BJ (cell line): ENCODE results near the gene ZEB2. TPM values are rescaled to one million over a fixed set of nuclear protein-coding genes. Genes with fewer than 3 reads are reported as not detected.

Experiments
- CTCF ChIA-PET: fragments of 350-600 bp; formaldehyde crosslinking; extraction: SDS; loops from one replicate; lab custom pipeline; 2021; ENCODE audit warnings: antibody characterized with exemption, inconsistent platforms; lab: Yijun Ruan, JAX
- POLR2A ChIA-PET: fragments of 300-600 bp; sonication (Branson Sonifier 250); formaldehyde crosslinking; extraction: SDS; loops from one replicate; lab custom pipeline; 2021; ENCODE audit warnings: antibody characterized with exemption; lab: Charles Lee
- DNase-seq: peaks from one replicate; pipeline ENCODE4 v3.0.0-alpha.2; 2011; ENCODE audit warnings: low read depth
- H3K27me3 ChIP-seq: 2 replicates; pipeline ENCODE4 v1.6.0; 2011; ENCODE audit warnings: low read length; ENCODE audit not compliant: control insufficient read depth, insufficient read depth
- H3K36me3 ChIP-seq: 2 replicates; pipeline ENCODE4 v1.5.1; 2011; ENCODE audit warnings: low read length; ENCODE audit not compliant: control insufficient read depth, insufficient read depth
- H3K4me3 ChIP-seq: 2 replicates; pipeline ENCODE4 v1.5.1; 2011; ENCODE audit warnings: low read depth, mild to moderate bottlenecking, control low read depth, low read length
- CTCF ChIP-seq: IDR thresholded peaks from 2 replicates; pipeline ENCODE4 v1.5.1; 2011; ENCODE audit warnings: low read depth, mild to moderate bottlenecking, control low read depth, inconsistent platforms, low read length, moderate library complexity; ENCODE audit not compliant: insufficient read depth
- polyA plus RNA-seq: library from polyadenylated mRNA; depleted of rRNA; stranded (reverse); fragments of >200 nt; gene quantifications from 2 replicates; pipeline ENCODE4 v1.2.3, GENCODE V29; 2011

ZEB2 gene
- polyA plus RNA-seq, 1 experiment: 60.2 TPM

- TF ChIP-seq CTCF: no peak
- H3K4me3 ChIP-seq: no peak overlapping the region
- DNase-seq: no peak
- peaks cover 12% of the 10 kb centered on the region for H3K36me3 ChIP-seq
- ChIA-PET CTCF (interaction anchor here (0.7 kb wide), 1 partner anchor 12 kb away, joined by 3 read pairs; no protein-coding TSS in a partner anchor), POLR2A (no interaction called here)
- H3K27me3 ChIP-seq: no peaks in the 10 kb centered on the region
Observed at GRCh38 chr2:144402251-144402650, 117.7 kb downstream of the ZEB2 start.

- no peak overlapping the region for H3K4me3 ChIP-seq
- H3K27me3 ChIP-seq: no peaks in the 10 kb centered on the region
- ChIA-PET POLR2A (no interaction called here), CTCF (no interaction called here)
- DNase-seq: no peak
- peaks cover 16% of the 10 kb centered on the region for H3K36me3 ChIP-seq
- TF ChIP-seq CTCF: no peak
Observed at GRCh38 chr2:144401036-144401435, 118.9 kb downstream of the ZEB2 start.

GRCh38 chr2:144396318-144396717 is 123.6 kb downstream of the ZEB2 start:
- ChIA-PET POLR2A (no interaction called here), CTCF (no interaction called here)
- H3K36me3 ChIP-seq: peaks cover 19% of the 10 kb centered on the region
- DNase-seq: no peak
- no peaks in the 10 kb centered on the region for H3K27me3 ChIP-seq
- H3K4me3 ChIP-seq: no peak overlapping the region
- no peak for TF ChIP-seq CTCF

DNA sequence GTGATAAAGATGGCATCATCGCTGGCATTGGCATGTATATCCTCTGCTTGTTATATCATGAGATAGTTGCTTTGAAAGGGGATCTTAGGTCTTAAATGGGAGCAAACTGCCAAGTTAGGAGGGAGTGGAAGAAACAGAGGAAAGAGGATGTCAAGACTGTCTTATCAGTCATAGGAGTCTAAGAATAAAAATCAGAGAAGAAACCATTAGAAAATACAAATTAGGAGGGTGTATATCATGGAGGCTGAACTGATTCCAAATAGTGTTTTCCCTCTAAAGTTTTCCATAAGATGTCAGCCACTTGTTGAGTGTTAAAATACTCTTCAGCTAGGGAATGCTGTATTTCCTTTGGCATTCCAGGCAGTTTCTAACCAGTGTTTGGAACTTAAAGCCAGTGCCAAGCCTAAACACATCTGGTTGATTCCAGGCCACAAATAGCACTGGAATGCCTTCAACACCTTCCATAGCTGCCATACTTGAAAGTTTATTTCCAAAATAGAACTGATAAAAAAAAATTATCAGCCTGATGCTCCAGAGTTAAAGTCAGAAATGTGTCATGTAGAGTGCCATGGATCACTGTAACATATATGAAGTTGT is 129.4 kb downstream of the ZEB2 start:
- TF ChIP-seq CTCF: no peak
- ChIA-PET CTCF (no interaction called here), POLR2A (no interaction called here)
- H3K36me3 ChIP-seq: peaks cover 7% of the 10 kb centered on the region
- no peaks in the 10 kb centered on the region for H3K27me3 ChIP-seq
- H3K4me3 ChIP-seq: no peak overlapping the region
- DNase-seq: no peak

GRCh38 chr2:144389930-144390311 is 130.0 kb downstream of the ZEB2 start:
- H3K4me3 ChIP-seq: no peak overlapping the region
- TF ChIP-seq CTCF: no peak
- H3K27me3 ChIP-seq: no peaks in the 10 kb centered on the region
- H3K36me3 ChIP-seq: peaks cover 7% of the 10 kb centered on the region
- ChIA-PET POLR2A (no interaction called here), CTCF (no interaction called here)
- no peak for DNase-seq
